ENCODE results near the gene RNF207. TPM values are rescaled to one million over a fixed set of nuclear protein-coding genes. Genes with fewer than 3 reads are reported as not detected.
A peak's percentile ranks its signal among the peaks of the same experiment; 100 is the strongest.

Gene RNF207
- total RNA-seq, 4 donors from 2014 or later: 56.9 to 153 (median 118) TPM

- no peaks in the 10 kb centered on the region for H3K27me3 ChIP-seq
- no peak for DNase-seq
- no peaks in the 10 kb centered on the region for H3K36me3 ChIP-seq
- TF ChIP-seq CTCF (IDR thresholded peaks at IDR 0.05) (no peak), POLR2A (IDR thresholded peaks at IDR 0.05) (no peak)
- no peak overlapping the region for H3K4me3 ChIP-seq
- no peaks in the 10 kb centered on the region for H3K9me3 ChIP-seq
- peaks cover 0 to 36% (median 3%) of the 10 kb centered on the region in 4 donors for H3K4me1 ChIP-seq
- no peak overlapping the region for H3K27ac ChIP-seq
Observed at GRCh38 chr1:6267686-6268322, 61.9 kb downstream of the RNF207 start.

GRCh38 chr1:6268415-6268814 is 62.5 kb downstream of the RNF207 start:
- H3K4me1 ChIP-seq: peaks cover 0 to 42% (median 3%) of the 10 kb centered on the region in 4 donors
- H3K9me3 ChIP-seq: no peaks in the 10 kb centered on the region
- H3K27me3 ChIP-seq: no peaks in the 10 kb centered on the region
- H3K36me3 ChIP-seq: no peaks in the 10 kb centered on the region
- H3K27ac ChIP-seq: peak overlapping the region in 1 of 4 donors; percentile 77
- DNase-seq: no peak
- no peak overlapping the region for H3K4me3 ChIP-seq
- TF ChIP-seq POLR2A (IDR thresholded peaks at IDR 0.05) (no peak), CTCF (IDR thresholded peaks at IDR 0.05) (no peak)

GRCh38 chr1:6269296-6269695 is 63.4 kb downstream of the RNF207 start:
- DNase-seq: no peak
- no peak for TF ChIP-seq POLR2A (IDR thresholded peaks at IDR 0.05)
- H3K9me3 ChIP-seq: no peaks in the 10 kb centered on the region
- no peak overlapping the region for H3K4me3 ChIP-seq
- peaks cover 0 to 48% (median 3%) of the 10 kb centered on the region in 4 donors for H3K4me1 ChIP-seq
- no peaks in the 10 kb centered on the region for H3K36me3 ChIP-seq
- H3K27me3 ChIP-seq: no peaks in the 10 kb centered on the region
- peak overlapping the region in 3 of 4 donors; percentile 18 to 77 (median 69) for H3K27ac ChIP-seq

- Histone ChIP-seq H3K36me3 (no peaks in the 10 kb centered on the region), H3K4me1 (peaks cover 0 to 48% (median 3%) of the 10 kb centered on the region in 4 donors), H3K27me3 (no peaks in the 10 kb centered on the region), H3K27ac (peak overlapping the region in 3 of 4 donors; percentile 36 to 77 (median 69)), H3K4me3 (no peak overlapping the region), H3K9me3 (no peaks in the 10 kb centered on the region)
- peak in 2 of 3 donors; percentile 73 to 82 for DNase-seq
- TF ChIP-seq CTCF (IDR thresholded peaks at IDR 0.05) (no peak), POLR2A (IDR thresholded peaks at IDR 0.05) (peak in 1 of 2 donors; percentile 50)
Observed at GRCh38 chr1:6269720-6270400, 63.9 kb downstream of the RNF207 start.

- Histone ChIP-seq H3K4me1 (peaks cover 0 to 48% (median 3%) of the 10 kb centered on the region in 4 donors), H3K27ac (peak overlapping the region in 3 of 4 donors; percentile 63 to 77 (median 69)), H3K4me3 (no peak overlapping the region), H3K36me3 (no peaks in the 10 kb centered on the region), H3K27me3 (no peaks in the 10 kb centered on the region), H3K9me3 (no peaks in the 10 kb centered on the region)
- DNase-seq: peak in 1 of 3 donors; percentile 77
- no peak for TF ChIP-seq CTCF (IDR thresholded peaks at IDR 0.05)
- TF ChIP-seq POLR2A (IDR thresholded peaks at IDR 0.05): no peak
Observed at GRCh38 chr1:6270401-6270800, 64.5 kb downstream of the RNF207 start.

Other genes with a start within 250 kb of the RNF207 start
- gene NPHP4, start 213.7 kb upstream of the RNF207 start, total RNA-seq: 10 to 100 TPM in 3 of 4 donors, 1 to 10 TPM in 1; 9.2 to 35.5 (median 18.3) TPM
- gene KCNAB2, start 160.2 kb upstream of the RNF207 start, total RNA-seq: 10 to 100 TPM in 2 of 4 donors, 1 to 10 TPM in 2; 5.4 to 26.4 (median 10.1) TPM
- under 1 TPM; under 0.01 to 0.66 (median 0.22) TPM for gene CHD5, start 25.8 kb upstream of the RNF207 start, total RNA-seq
- 100 to 1,000 TPM in 2 of 4 donors, 10 to 100 TPM in 2; 78.1 to 170 (median 99.0) TPM for gene RPL22, start 6.5 kb upstream of the RNF207 start, total RNA-seq
- 100 to 1,000 TPM in 1 of 4 donors, 10 to 100 TPM in 3; 26.4 to 109 (median 63.8) TPM for gene ICMT, start 29.8 kb downstream of the RNF207 start, total RNA-seq
- gene HES3, start 38.1 kb downstream of the RNF207 start, total RNA-seq: not detected
- 100 to 1,000 TPM in 3 of 4 donors, 1 to 10 TPM in 1; 3.3 to 162 (median 121) TPM for gene GPR153, start 55.0 kb downstream of the RNF207 start, total RNA-seq
- 10 to 100 TPM; 38.4 to 93.2 (median 67.1) TPM for gene ACOT7, start 187.6 kb downstream of the RNF207 start, total RNA-seq
- gene HES2, start 213.8 kb downstream of the RNF207 start, total RNA-seq: 10 to 100 TPM in 1 of 4 donors, 1 to 10 TPM in 3; 2.5 to 15.9 (median 5.2) TPM
- gene ESPN, start 218.7 kb downstream of the RNF207 start, total RNA-seq: 100 to 1,000 TPM in 3 of 4 donors, 10 to 100 TPM in 1; 17.3 to 390 (median 306) TPM